ENCODE data around the gene HDAC7.
"Not testable (repeated sequence)": the region's sequence is repeated elsewhere in the genome, so short reads cannot be mapped to it uniquely, and the experiment has no call there.

The HDAC7 gene

GRCh38 chr12:47848853-47849252 lies 29.1 kb upstream of the HDAC7 start:
- DNase-seq = no peak

- DNase-seq = no peak
Observed at GRCh38 chr12:47846294-47846996, 26.7 kb upstream of the HDAC7 start.

- DNase-seq = no peak
Observed at GRCh38 chr12:47845081-47845480, 25.4 kb upstream of the HDAC7 start.

GRCh38 chr12:47844264-47845019 lies 24.7 kb upstream of the HDAC7 start:
- DNase-seq = no peak

- DNase-seq = no peak
Observed at GRCh38 chr12:47843226-47843980, 23.7 kb upstream of the HDAC7 start.

GRCh38 chr12:47842543-47842942 lies 22.8 kb upstream of the HDAC7 start:
- DNase-seq = not testable (repeated sequence)

- no peak for DNase-seq
Observed at GRCh38 chr12:47841910-47842309, 22.2 kb upstream of the HDAC7 start.

- no peak for DNase-seq
Observed at GRCh38 chr12:47841501-47841900, 21.8 kb upstream of the HDAC7 start.

GRCh38 chr12:47840571-47840970 lies 20.9 kb upstream of the HDAC7 start:
- DNase-seq = no peak

- no peak for DNase-seq
Observed at GRCh38 chr12:47839214-47839876, 19.6 kb upstream of the HDAC7 start.

GRCh38 chr12:47838286-47838931 lies 18.7 kb upstream of the HDAC7 start:
- DNase-seq = peak; percentile 9 to 25

GRCh38 chr12:47837190-47838171 lies 17.8 kb upstream of the HDAC7 start:
- DNase-seq = peak; percentile 43 to 50

- no peak for DNase-seq
Observed at GRCh38 chr12:47835831-47836155, 16.1 kb upstream of the HDAC7 start.

- no peak for DNase-seq
Observed at GRCh38 chr12:47835006-47835830, 15.5 kb upstream of the HDAC7 start.

GRCh38 chr12:47834199-47834903 lies 14.6 kb upstream of the HDAC7 start:
- no peak for DNase-seq

GRCh38 chr12:47833591-47834012 lies 13.9 kb upstream of the HDAC7 start:
- no peak for DNase-seq

GRCh38 chr12:47832263-47832933 lies 12.7 kb upstream of the HDAC7 start:
- DNase-seq = no peak

- DNase-seq = no peak
Observed at GRCh38 chr12:47829584-47829983, 9.9 kb upstream of the HDAC7 start.

- no peak for DNase-seq
Observed at GRCh38 chr12:47828976-47829482, 9.3 kb upstream of the HDAC7 start.

Measured in AML-193 (cell line).